ENCODE data around the gene POLH.
"Not testable (repeated sequence)": the region's sequence is repeated elsewhere in the genome, so short reads cannot be mapped to it uniquely, and the experiment has no call there.

Gene POLH

DNA sequence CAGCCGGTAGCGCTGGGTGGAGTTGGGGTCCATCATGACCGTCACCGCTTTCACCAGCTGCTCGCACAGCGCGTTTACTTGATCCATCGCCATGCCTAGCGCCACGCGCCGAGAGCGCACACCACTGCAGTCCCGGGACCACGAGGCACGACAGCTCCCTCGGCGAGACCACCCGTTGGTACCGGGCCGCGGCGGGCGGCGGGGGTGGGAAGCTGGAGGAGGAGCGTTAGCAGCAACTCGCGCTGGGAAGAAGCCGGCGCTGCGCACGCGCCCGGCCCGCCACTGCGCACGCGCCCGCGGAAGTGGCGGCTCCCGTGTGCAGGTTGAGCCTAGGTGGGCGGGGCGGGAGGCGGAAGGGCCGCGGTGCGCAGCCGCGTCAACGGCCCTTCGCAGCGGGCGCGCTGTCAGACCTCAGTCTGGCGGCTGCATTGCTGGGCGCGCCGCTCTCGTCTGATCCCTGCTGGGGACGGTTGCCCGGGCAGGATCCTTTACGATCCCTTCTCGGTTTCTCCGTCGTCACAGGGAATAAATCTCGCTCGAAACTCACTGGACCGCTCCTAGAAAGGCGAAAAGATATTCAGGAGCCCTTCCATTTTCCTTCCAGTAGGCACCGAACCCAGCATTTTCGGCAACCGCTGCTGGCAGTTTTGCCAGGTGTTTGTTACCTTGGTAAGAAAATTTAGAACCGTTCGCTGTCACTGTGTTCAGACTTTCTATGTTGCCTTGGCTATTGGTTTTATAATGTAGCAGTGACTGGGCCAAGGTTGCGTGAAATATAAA, at the start of gene POLH, which contains the start of gene XPO5:
Gene POLH, plus strand, starts transcription at position 414 of the 780 bp plus-strand sequence. CDS start 6,135 bp downstream, outside the sequence.
Gene XPO5, minus strand, starts transcription at position 267 of the 780 bp plus-strand sequence. Its CDS starts 174 bp downstream, at position 93.
- peaks cover 25% of the 10 kb centered on the region for H3K36me3 ChIP-seq (ENCODE audit: control insufficient read depth, insufficient read depth, low read length, severe bottlenecking)
- H3K9me3 ChIP-seq (ENCODE audit: control insufficient read depth, low read length) = no peaks in the 10 kb centered on the region
- H3K4me3 ChIP-seq (ENCODE audit: low read length) = peak within 1 kb of the TSS; percentile 100
- peak within 1 kb of the TSS; percentile 100 for H3K9ac ChIP-seq (ENCODE audit: low read length)
- peaks cover 34% of the 10 kb centered on the region for H3K4me1 ChIP-seq (ENCODE audit: control insufficient read depth, insufficient read depth, low read length)
- no peaks in the 10 kb centered on the region for H3K27me3 ChIP-seq (replicated peaks; ENCODE audit: control insufficient read depth, insufficient read depth, low read length)
- peak; percentile 97 for DNase-seq (ENCODE audit: low read depth)

DNA sequence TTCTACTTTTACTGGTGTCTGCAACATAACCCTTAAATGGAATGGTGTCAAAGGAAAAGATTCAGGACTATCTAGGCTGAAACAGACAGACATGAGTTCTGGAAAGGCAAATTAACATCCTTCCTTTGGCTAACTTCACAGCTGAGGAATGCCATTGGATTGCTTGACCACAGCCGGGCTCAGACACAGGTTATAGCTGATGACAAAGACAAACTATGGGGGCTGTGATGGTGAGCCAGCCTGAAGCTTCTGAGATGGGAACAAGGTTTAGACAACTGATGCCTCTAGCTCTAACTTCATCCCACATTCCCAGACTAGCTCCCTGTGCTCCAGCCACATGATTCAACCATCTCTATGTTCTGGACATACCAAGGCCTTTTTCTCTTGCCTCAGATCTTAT, 43.8 kb upstream of the POLH start:
- Histone ChIP-seq H3K9me3 (ENCODE audit: control insufficient read depth, low read length) (no peaks in the 10 kb centered on the region), H3K4me1 (ENCODE audit: control insufficient read depth, insufficient read depth, low read length) (no peaks in the 10 kb centered on the region), H3K27me3 (replicated peaks; ENCODE audit: control insufficient read depth, insufficient read depth, low read length) (no peaks in the 10 kb centered on the region), H3K9ac (ENCODE audit: low read length) (no peak overlapping the region), H3K36me3 (ENCODE audit: control insufficient read depth, insufficient read depth, low read length, severe bottlenecking) (peaks cover 68% of the 10 kb centered on the region), H3K4me3 (ENCODE audit: low read length) (no peak overlapping the region)
- DNase-seq (ENCODE audit: low read depth) = no peak

DNA sequence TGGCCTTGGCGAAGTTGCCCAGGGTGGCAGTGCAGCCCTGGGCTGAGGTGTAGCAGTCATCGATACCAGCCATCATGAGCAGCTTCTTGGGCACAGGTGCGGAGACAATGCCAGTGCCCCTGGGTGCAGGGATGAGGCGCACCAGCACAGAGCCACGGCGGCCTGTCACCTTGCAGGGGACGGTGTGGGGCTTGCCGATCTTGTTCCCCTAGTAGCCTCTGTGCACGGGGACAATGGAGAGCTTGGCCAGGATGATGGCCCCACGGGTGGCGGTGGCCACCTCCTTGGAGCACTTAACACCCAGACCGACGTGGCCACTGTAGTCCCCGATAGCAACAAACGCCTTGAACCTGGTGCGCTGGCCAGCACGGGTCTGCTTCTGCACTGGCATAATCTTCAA, 37.0 kb upstream of the POLH start:
- peaks cover 50% of the 10 kb centered on the region for H3K36me3 ChIP-seq (ENCODE audit: control insufficient read depth, insufficient read depth, low read length, severe bottlenecking)
- not testable (repeated sequence) for H3K9ac ChIP-seq (ENCODE audit: low read length); H3K4me3 ChIP-seq (ENCODE audit: low read length); H3K4me1 ChIP-seq (ENCODE audit: control insufficient read depth, insufficient read depth, low read length); H3K9me3 ChIP-seq (ENCODE audit: control insufficient read depth, low read length); DNase-seq (ENCODE audit: low read depth); H3K27me3 ChIP-seq (replicated peaks; ENCODE audit: control insufficient read depth, insufficient read depth, low read length)

DNA sequence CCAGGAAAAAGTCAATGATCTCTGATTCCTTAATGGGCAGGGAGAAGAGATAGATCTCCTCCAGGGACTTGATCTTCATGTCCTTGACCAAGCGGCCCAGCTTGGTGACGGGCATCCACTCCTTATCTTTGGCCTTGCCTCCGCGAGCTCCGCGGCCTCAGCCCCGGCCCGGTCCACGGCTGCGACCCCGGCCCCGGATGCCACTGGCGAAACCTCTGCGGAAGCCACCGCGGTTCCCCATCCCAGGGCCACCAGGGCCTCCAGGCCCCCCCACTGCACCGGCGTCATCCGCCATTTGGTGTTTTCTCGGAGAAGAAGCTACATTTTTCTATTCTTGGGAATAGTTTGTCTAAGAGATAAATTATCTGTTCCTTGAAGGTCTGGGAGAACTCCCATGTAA, 36.6 kb upstream of the POLH start:
- not testable (repeated sequence) for DNase-seq (ENCODE audit: low read depth); H3K9me3 ChIP-seq (ENCODE audit: control insufficient read depth, low read length); H3K4me3 ChIP-seq (ENCODE audit: low read length); H3K4me1 ChIP-seq (ENCODE audit: control insufficient read depth, insufficient read depth, low read length); H3K27me3 ChIP-seq (replicated peaks; ENCODE audit: control insufficient read depth, insufficient read depth, low read length); H3K9ac ChIP-seq (ENCODE audit: low read length)
- peaks cover 50% of the 10 kb centered on the region for H3K36me3 ChIP-seq (ENCODE audit: control insufficient read depth, insufficient read depth, low read length, severe bottlenecking)

DNA sequence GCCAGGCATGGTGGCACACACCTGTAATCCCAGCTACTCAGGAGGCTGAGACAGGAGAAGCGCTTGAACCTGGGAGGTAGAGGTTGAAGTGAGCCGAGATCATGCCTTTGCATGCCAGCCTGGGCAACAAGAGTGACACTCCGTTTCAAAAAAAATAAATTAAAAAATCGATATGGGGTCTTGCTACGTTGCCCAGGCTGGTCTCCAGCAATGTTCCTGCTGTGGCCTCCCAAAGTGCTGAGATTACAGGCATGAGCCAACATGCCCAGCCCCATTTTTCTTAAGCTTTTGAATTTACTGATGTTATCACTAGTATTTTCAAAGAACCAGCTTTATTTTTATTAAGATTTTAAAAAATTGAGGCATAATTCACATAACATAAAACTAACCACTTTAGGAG, 35.5 kb upstream of the POLH start:
- Histone ChIP-seq H3K4me1 (ENCODE audit: control insufficient read depth, insufficient read depth, low read length) (no peaks in the 10 kb centered on the region), H3K9me3 (ENCODE audit: control insufficient read depth, low read length) (no peaks in the 10 kb centered on the region), H3K4me3 (ENCODE audit: low read length) (no peak overlapping the region), H3K36me3 (ENCODE audit: control insufficient read depth, insufficient read depth, low read length, severe bottlenecking) (peaks cover 57% of the 10 kb centered on the region), H3K27me3 (replicated peaks; ENCODE audit: control insufficient read depth, insufficient read depth, low read length) (no peaks in the 10 kb centered on the region), H3K9ac (ENCODE audit: low read length) (no peak overlapping the region)
- DNase-seq (ENCODE audit: low read depth) = no peak

DNA sequence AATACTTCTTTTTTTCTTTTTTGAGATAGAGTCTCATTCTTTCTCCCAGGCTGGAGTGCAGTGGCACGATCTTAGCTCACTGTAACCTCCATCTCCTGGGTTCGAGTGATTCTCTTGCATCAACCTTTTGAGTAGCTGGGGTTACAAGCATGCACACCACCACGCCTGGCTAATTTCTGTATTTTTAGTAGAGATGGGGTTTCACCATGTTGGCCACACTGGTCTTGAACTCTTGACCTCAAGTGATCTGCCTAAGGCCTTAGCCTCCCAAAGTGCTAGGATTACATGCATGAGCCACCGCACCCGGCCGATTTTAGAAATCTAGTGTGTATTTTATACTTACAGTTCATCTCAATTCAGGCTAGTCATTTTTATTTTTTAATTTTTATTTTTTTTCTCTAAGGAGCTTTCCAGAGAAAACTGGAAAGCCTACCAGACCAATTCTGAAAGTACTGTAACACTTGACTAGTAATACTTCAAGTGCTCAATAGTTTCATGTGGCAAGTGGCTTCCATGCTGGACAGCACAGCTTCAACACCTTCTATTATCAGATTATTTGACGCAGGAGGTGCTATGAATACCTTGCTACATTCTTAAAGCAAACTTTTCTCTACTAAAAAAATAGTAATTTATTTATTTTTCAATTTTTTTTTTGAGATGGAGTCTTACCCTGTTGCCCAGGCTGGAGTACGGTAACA, 34.1 kb upstream of the POLH start:
- Histone ChIP-seq H3K9ac (ENCODE audit: low read length) (no peak overlapping the region), H3K36me3 (ENCODE audit: control insufficient read depth, insufficient read depth, low read length, severe bottlenecking) (peaks cover 69% of the 10 kb centered on the region), H3K4me1 (ENCODE audit: control insufficient read depth, insufficient read depth, low read length) (no peaks in the 10 kb centered on the region), H3K27me3 (replicated peaks; ENCODE audit: control insufficient read depth, insufficient read depth, low read length) (no peaks in the 10 kb centered on the region), H3K9me3 (ENCODE audit: control insufficient read depth, low read length) (no peaks in the 10 kb centered on the region), H3K4me3 (ENCODE audit: low read length) (no peak overlapping the region)
- DNase-seq (ENCODE audit: low read depth) = no peak

DNA sequence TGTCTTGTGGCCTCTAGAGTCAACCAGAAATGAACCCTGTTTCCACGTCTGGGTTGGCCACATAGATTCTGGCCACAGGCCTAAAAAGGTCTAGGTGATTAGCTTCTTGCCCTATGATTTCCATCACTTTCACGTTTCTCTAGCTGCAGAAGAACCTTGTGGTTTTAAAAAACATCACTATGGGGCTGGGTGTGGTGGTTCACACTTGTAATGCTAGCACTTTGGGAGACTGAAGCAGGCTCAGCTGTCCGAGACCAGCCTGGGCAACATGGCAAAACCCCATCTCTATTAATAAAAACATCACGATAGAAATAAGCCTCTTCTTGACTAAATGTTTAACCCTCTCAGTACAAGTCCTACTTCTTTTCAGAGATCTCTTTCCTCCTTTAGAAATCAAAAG, 31.5 kb upstream of the POLH start:
- Histone ChIP-seq H3K27me3 (replicated peaks; ENCODE audit: control insufficient read depth, insufficient read depth, low read length) (no peaks in the 10 kb centered on the region), H3K9ac (ENCODE audit: low read length) (no peak overlapping the region), H3K4me1 (ENCODE audit: control insufficient read depth, insufficient read depth, low read length) (no peaks in the 10 kb centered on the region), H3K9me3 (ENCODE audit: control insufficient read depth, low read length) (no peaks in the 10 kb centered on the region), H3K36me3 (ENCODE audit: control insufficient read depth, insufficient read depth, low read length, severe bottlenecking) (peaks cover 84% of the 10 kb centered on the region), H3K4me3 (ENCODE audit: low read length) (no peak overlapping the region)
- DNase-seq (ENCODE audit: low read depth) = no peak

DNA sequence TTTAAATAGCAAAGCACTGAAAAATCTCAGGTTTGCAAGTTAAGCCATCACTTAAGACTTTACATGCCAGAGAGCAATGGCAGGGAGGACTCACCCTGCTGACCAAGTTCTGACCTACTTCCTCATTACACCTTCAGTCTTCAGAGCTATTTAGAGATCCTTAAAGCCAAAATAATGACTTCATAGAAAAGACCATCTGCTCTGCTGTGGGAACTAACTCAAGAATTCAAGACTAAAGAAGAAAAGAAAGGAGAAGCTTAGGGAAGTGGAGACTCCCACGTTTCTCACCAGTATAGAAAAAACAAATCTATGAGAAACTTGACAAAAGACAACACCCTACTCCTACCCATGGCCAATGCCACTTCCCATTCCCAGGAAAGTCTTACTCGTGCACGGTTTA, 28.8 kb upstream of the POLH start:
- H3K9ac ChIP-seq (ENCODE audit: low read length) = no peak overlapping the region
- no peaks in the 10 kb centered on the region for H3K9me3 ChIP-seq (ENCODE audit: control insufficient read depth, low read length)
- no peak for DNase-seq (ENCODE audit: low read depth)
- no peak overlapping the region for H3K4me3 ChIP-seq (ENCODE audit: low read length)
- H3K36me3 ChIP-seq (ENCODE audit: control insufficient read depth, insufficient read depth, low read length, severe bottlenecking) = peaks cover 96% of the 10 kb centered on the region
- H3K27me3 ChIP-seq (replicated peaks; ENCODE audit: control insufficient read depth, insufficient read depth, low read length) = no peaks in the 10 kb centered on the region
- no peaks in the 10 kb centered on the region for H3K4me1 ChIP-seq (ENCODE audit: control insufficient read depth, insufficient read depth, low read length)

DNA sequence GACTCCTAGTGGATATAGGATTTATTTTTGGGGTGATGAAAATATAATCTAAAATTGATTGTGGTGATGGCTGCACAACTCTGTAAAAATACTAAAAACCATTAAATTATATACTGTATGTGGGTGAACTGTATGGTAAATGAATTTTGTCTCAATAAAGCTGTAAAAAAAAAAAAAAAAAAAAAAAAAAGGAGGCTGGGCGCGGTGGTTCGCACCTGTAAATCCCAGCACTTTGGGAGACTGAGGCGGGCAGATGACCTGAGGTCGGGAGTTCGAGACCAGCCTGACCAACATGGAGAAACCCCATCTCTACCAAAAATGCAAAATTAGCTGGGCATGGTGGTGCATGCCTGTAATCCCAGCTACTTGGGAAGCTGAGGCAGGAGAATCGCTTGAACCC, 18.4 kb upstream of the POLH start:
- not testable (repeated sequence) for H3K9me3 ChIP-seq (ENCODE audit: control insufficient read depth, low read length); DNase-seq (ENCODE audit: low read depth); H3K9ac ChIP-seq (ENCODE audit: low read length); H3K4me3 ChIP-seq (ENCODE audit: low read length); H3K4me1 ChIP-seq (ENCODE audit: control insufficient read depth, insufficient read depth, low read length); H3K27me3 ChIP-seq (replicated peaks; ENCODE audit: control insufficient read depth, insufficient read depth, low read length)
- peaks cover 95% of the 10 kb centered on the region for H3K36me3 ChIP-seq (ENCODE audit: control insufficient read depth, insufficient read depth, low read length, severe bottlenecking)

DNA sequence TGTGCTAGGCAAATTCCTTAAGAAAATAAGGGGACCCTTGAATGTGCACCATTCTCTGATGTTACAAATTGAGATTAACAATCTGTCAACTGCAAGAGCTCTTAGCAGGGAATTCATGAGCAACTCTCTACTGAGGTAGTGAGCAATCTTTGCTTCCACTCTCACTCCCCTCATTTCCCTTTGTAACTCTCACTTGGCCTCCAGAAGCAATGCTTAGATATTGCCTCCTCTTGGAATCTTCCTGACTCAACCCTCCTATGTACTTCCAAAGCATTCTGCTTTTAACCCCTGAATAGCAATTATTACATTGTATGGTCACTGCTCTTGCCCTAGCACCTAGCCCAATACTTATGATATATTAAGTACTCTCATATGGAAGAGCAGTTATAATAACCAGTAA, 16.7 kb upstream of the POLH start:
- Histone ChIP-seq H3K27me3 (replicated peaks; ENCODE audit: control insufficient read depth, insufficient read depth, low read length) (no peaks in the 10 kb centered on the region), H3K4me3 (ENCODE audit: low read length) (no peak overlapping the region), H3K36me3 (ENCODE audit: control insufficient read depth, insufficient read depth, low read length, severe bottlenecking) (peaks cover 97% of the 10 kb centered on the region), H3K9me3 (ENCODE audit: control insufficient read depth, low read length) (no peaks in the 10 kb centered on the region), H3K9ac (ENCODE audit: low read length) (no peak overlapping the region), H3K4me1 (ENCODE audit: control insufficient read depth, insufficient read depth, low read length) (no peaks in the 10 kb centered on the region)
- no peak for DNase-seq (ENCODE audit: low read depth)

DNA sequence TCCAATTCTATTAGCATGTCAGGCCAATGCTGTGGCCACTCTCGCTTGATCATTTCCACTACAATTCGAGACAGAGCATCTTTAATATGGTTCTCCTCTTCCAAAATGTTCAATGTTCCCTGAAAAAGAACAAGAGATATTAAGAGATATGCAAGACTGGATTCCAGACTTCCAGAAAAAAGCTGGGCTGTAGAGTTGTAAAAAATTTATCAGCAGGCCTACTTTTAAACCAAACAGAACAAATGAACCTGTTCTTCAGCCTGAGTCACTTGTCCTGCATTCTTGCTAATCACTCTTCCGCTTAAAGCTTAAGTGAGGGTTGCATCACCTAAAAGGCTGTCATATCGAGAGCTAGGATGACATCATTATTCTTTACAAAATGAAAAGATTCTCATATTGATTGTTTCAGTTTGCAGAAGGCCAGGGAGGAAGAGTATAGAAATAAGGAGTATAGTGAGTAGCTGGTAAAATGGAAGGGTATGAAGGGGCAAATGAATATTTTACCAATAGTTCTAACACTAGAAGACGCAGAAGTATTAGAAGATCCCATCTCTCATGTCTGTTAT, 5.0 kb upstream of the POLH start:
- Histone ChIP-seq H3K4me1 (ENCODE audit: control insufficient read depth, insufficient read depth, low read length) (peaks cover 8% of the 10 kb centered on the region), H3K36me3 (ENCODE audit: control insufficient read depth, insufficient read depth, low read length, severe bottlenecking) (peaks cover 70% of the 10 kb centered on the region), H3K27me3 (replicated peaks; ENCODE audit: control insufficient read depth, insufficient read depth, low read length) (no peaks in the 10 kb centered on the region), H3K9ac (ENCODE audit: low read length) (no peak overlapping the region), H3K4me3 (ENCODE audit: low read length) (no peak overlapping the region), H3K9me3 (ENCODE audit: control insufficient read depth, low read length) (no peaks in the 10 kb centered on the region)
- DNase-seq (ENCODE audit: low read depth) = no peak

All from adipocyte (in vitro differentiated cells).